ENCODE results near the gene SLC7A9.

- no peak for TF ChIP-seq CTCF (IDR thresholded peaks at IDR 0.05; ENCODE audit: low read depth, low read length)
- TF ChIP-seq EZH2phosphoT487 (IDR thresholded peaks at IDR 0.05; ENCODE audit: low read depth), result no peak
These were observed 27.1 kb upstream of the SLC7A9 start for GRCh38 chr19:32896516-32897214.

All from OCI-LY3 (cell line).